Measurements from ENCODE around the gene MGARP. TPM values are rescaled to one million over a fixed set of nuclear protein-coding genes. Genes with fewer than 3 reads are reported as not detected.

Gene MGARP
- total RNA-seq, 1 donor from 2014 or later = 0.45 TPM

- DNase-seq (ENCODE audit: low read depth) = no peak
- no peak for TF ChIP-seq EZH2 (IDR thresholded peaks at IDR 0.05; ENCODE audit: insufficient read depth, low read length)
- TF ChIP-seq CTCF (IDR thresholded peaks at IDR 0.05; ENCODE audit: insufficient read depth, low read depth, low read length) = peak; percentile 8
- no peaks in the 10 kb centered on the region for H3K9me3 ChIP-seq (ENCODE audit: insufficient read depth, low read depth, low read length)
- no peaks in the 10 kb centered on the region for H3K27me3 ChIP-seq (ENCODE audit: insufficient read depth, low read length)
- FAIRE-seq = no peak
- H4K20me1 ChIP-seq (ENCODE audit: insufficient read depth, low read length) = no peaks in the 10 kb centered on the region
- Mint-ChIP-seq H3K9me3 (ENCODE audit: unreplicated experiment) (no peaks in the 10 kb centered on the region), H3K4me1 (ENCODE audit: low read depth, unreplicated experiment) (no peaks in the 10 kb centered on the region), H3K27ac (ENCODE audit: unreplicated experiment) (no peak overlapping the region), H3K4me3 (ENCODE audit: unreplicated experiment) (no peak overlapping the region), H3K27me3 (ENCODE audit: low read depth, unreplicated experiment) (no peaks in the 10 kb centered on the region), H3K36me3 (ENCODE audit: low read depth, unreplicated experiment) (no peaks in the 10 kb centered on the region)
- no peaks in the 10 kb centered on the region for H3K4me1 ChIP-seq (ENCODE audit: insufficient read depth, low read length)
- H3K27ac ChIP-seq (ENCODE audit: low read depth, low read length) = no peak overlapping the region
- H3K4me2 ChIP-seq (ENCODE audit: low read length) = no peak overlapping the region
- no peaks in the 10 kb centered on the region for H3K79me2 ChIP-seq (ENCODE audit: insufficient read depth, low read length)
- no peak overlapping the region for H3K9ac ChIP-seq (ENCODE audit: low read length)
- H3K4me3 ChIP-seq (ENCODE audit: insufficient read depth, low read depth, low read length) = no peak overlapping the region
- no peaks in the 10 kb centered on the region for H3K36me3 ChIP-seq (ENCODE audit: insufficient read depth, low read length)
- no peak overlapping the region for H2AFZ ChIP-seq (ENCODE audit: low read depth, low read length)
Measured at GRCh38 chr4:139227729-139228404, 52.2 kb downstream of the MGARP start.

- no peaks in the 10 kb centered on the region for H3K27me3 ChIP-seq (ENCODE audit: insufficient read depth, low read length)
- DNase-seq (ENCODE audit: low read depth) (peak; percentile 74), FAIRE-seq (no peak)
- no peaks in the 10 kb centered on the region for H3K9me3 ChIP-seq (ENCODE audit: insufficient read depth, low read depth, low read length)
- Mint-ChIP-seq H3K4me3 (ENCODE audit: unreplicated experiment) (no peak overlapping the region), H3K36me3 (ENCODE audit: low read depth, unreplicated experiment) (no peaks in the 10 kb centered on the region), H3K4me1 (ENCODE audit: low read depth, unreplicated experiment) (no peaks in the 10 kb centered on the region), H3K27ac (ENCODE audit: unreplicated experiment) (no peak overlapping the region), H3K27me3 (ENCODE audit: low read depth, unreplicated experiment) (peaks cover 2% of the 10 kb centered on the region), H3K9me3 (ENCODE audit: unreplicated experiment) (no peaks in the 10 kb centered on the region)
- no peak overlapping the region for H3K27ac ChIP-seq (ENCODE audit: low read depth, low read length)
- H4K20me1 ChIP-seq (ENCODE audit: insufficient read depth, low read length) = no peaks in the 10 kb centered on the region
- no peak overlapping the region for H3K9ac ChIP-seq (ENCODE audit: low read length)
- H3K4me1 ChIP-seq (ENCODE audit: insufficient read depth, low read length) = no peaks in the 10 kb centered on the region
- H3K79me2 ChIP-seq (ENCODE audit: insufficient read depth, low read length) = no peaks in the 10 kb centered on the region
- no peak overlapping the region for H2AFZ ChIP-seq (ENCODE audit: low read depth, low read length)
- TF ChIP-seq EZH2 (IDR thresholded peaks at IDR 0.05; ENCODE audit: insufficient read depth, low read length) (no peak), CTCF (IDR thresholded peaks at IDR 0.05; ENCODE audit: insufficient read depth, low read depth, low read length) (no peak)
- no peak overlapping the region for H3K4me2 ChIP-seq (ENCODE audit: low read length)
- H3K36me3 ChIP-seq (ENCODE audit: insufficient read depth, low read length) = no peaks in the 10 kb centered on the region
- no peak overlapping the region for H3K4me3 ChIP-seq (ENCODE audit: insufficient read depth, low read depth, low read length)
Measured at GRCh38 chr4:139223682-139224317, 56.2 kb downstream of the MGARP start.

GRCh38 chr4:139222215-139222614, 57.8 kb downstream of the MGARP start:
- H3K27me3 Mint-ChIP-seq (ENCODE audit: low read depth, unreplicated experiment) = peaks cover 2% of the 10 kb centered on the region
- Histone ChIP-seq H3K27ac (ENCODE audit: low read depth, low read length) (no peak overlapping the region), H4K20me1 (ENCODE audit: insufficient read depth, low read length) (no peaks in the 10 kb centered on the region), H3K4me2 (ENCODE audit: low read length) (no peak overlapping the region), H3K9ac (ENCODE audit: low read length) (no peak overlapping the region), H2AFZ (ENCODE audit: low read depth, low read length) (no peak overlapping the region), H3K9me3 (ENCODE audit: insufficient read depth, low read depth, low read length) (no peaks in the 10 kb centered on the region), H3K4me1 (ENCODE audit: insufficient read depth, low read length) (no peaks in the 10 kb centered on the region), H3K27me3 (ENCODE audit: insufficient read depth, low read length) (no peaks in the 10 kb centered on the region), H3K4me3 (ENCODE audit: insufficient read depth, low read depth, low read length) (no peak overlapping the region), H3K79me2 (ENCODE audit: insufficient read depth, low read length) (no peaks in the 10 kb centered on the region), H3K36me3 (ENCODE audit: insufficient read depth, low read length) (no peaks in the 10 kb centered on the region)
- H3K4me3 Mint-ChIP-seq (ENCODE audit: unreplicated experiment) = no peak overlapping the region
- no peak for DNase-seq (ENCODE audit: low read depth)
- H3K4me1 Mint-ChIP-seq (ENCODE audit: low read depth, unreplicated experiment) = no peaks in the 10 kb centered on the region
- H3K36me3 Mint-ChIP-seq (ENCODE audit: low read depth, unreplicated experiment) = no peaks in the 10 kb centered on the region
- no peaks in the 10 kb centered on the region for H3K9me3 Mint-ChIP-seq (ENCODE audit: unreplicated experiment)
- TF ChIP-seq EZH2 (IDR thresholded peaks at IDR 0.05; ENCODE audit: insufficient read depth, low read length) (no peak), CTCF (IDR thresholded peaks at IDR 0.05; ENCODE audit: insufficient read depth, low read depth, low read length) (no peak)
- H3K27ac Mint-ChIP-seq (ENCODE audit: unreplicated experiment) = no peak overlapping the region
- no peak for FAIRE-seq
